ENCODE results near the gene ANTXR1. TPM values are rescaled to one million over a fixed set of nuclear protein-coding genes. Genes with fewer than 3 reads are reported as not detected.

ANTXR1 gene
- total RNA-seq, 1 donor from 2014 or later: 61.1 TPM

DNA sequence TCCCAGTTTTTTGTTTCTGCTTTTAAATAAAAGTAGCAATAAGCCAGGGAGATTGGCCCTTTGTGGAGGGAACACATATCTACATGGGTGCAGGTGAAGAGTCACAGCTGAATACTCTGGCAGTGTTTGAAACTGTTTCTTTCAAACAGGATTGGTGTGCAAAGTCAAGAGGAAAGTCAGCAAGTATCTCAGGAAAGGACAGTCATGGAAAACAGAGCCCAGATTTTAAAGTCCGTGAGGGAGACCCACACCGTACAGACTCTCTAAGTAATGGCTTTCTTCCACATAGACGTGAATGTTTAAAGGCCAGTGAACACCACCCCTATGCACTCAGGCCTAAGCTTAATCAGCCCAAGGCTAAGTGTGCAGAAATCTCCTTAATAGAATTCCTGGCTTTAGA lies 278.7 kb downstream of the ANTXR1 start:
- TF ChIP-seq CTCF (conservative IDR thresholded peaks at IDR 0.05): no peak
- no peaks in the 10 kb centered on the region for H3K9me3 Mint-ChIP-seq
- H3K27ac Mint-ChIP-seq (ENCODE audit: unreplicated experiment): no peak overlapping the region
- H3K36me3 Mint-ChIP-seq (ENCODE audit: low read depth): no peaks in the 10 kb centered on the region
- peaks cover 36% of the 10 kb centered on the region for H3K27me3 Mint-ChIP-seq (ENCODE audit: low read depth)
- no peak for DNase-seq (ENCODE audit: low read depth, low spot score)
- H3K4me1 Mint-ChIP-seq: no peaks in the 10 kb centered on the region
- H3K4me3 Mint-ChIP-seq: no peak overlapping the region

GRCh38 chr2:69292256-69292655 lies 279.3 kb downstream of the ANTXR1 start:
- H3K27me3 Mint-ChIP-seq (ENCODE audit: low read depth): peaks cover 38% of the 10 kb centered on the region
- TF ChIP-seq CTCF (conservative IDR thresholded peaks at IDR 0.05): no peak
- no peak for DNase-seq (ENCODE audit: low read depth, low spot score)
- no peaks in the 10 kb centered on the region for H3K9me3 Mint-ChIP-seq
- H3K4me1 Mint-ChIP-seq: no peaks in the 10 kb centered on the region
- no peak overlapping the region for H3K27ac Mint-ChIP-seq (ENCODE audit: unreplicated experiment)
- no peaks in the 10 kb centered on the region for H3K36me3 Mint-ChIP-seq (ENCODE audit: low read depth)
- H3K4me3 Mint-ChIP-seq: no peak overlapping the region

GRCh38 chr2:69296421-69296820 lies 283.4 kb downstream of the ANTXR1 start:
- DNase-seq (ENCODE audit: low read depth, low spot score): no peak
- H3K27me3 Mint-ChIP-seq (ENCODE audit: low read depth): peaks cover 60% of the 10 kb centered on the region
- no peak overlapping the region for H3K4me3 Mint-ChIP-seq
- no peak overlapping the region for H3K27ac Mint-ChIP-seq (ENCODE audit: unreplicated experiment)
- no peaks in the 10 kb centered on the region for H3K36me3 Mint-ChIP-seq (ENCODE audit: low read depth)
- H3K9me3 Mint-ChIP-seq: no peaks in the 10 kb centered on the region
- TF ChIP-seq CTCF (conservative IDR thresholded peaks at IDR 0.05): no peak
- H3K4me1 Mint-ChIP-seq: no peaks in the 10 kb centered on the region

DNA sequence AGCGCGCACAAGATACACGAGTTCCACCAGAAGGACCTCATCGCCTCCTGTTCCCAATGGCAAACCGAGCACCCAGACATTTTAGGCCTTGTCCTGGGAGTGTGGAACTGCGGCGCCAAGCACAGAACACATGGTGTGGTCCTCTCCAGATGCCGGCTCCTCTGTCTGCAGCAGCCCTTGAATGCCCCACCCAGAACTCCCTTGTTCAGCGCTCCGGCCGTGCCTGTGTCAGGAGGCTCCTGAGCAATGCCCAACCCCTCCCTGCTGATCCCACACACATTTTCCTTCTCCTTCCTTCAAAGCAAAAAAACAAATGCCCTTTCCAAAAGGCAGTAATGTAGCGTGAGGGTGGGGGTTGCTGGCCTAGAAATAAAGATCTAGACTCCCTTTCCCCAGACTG lies 284.2 kb downstream of the ANTXR1 start:
- no peaks in the 10 kb centered on the region for H3K9me3 Mint-ChIP-seq
- no peak overlapping the region for H3K27ac Mint-ChIP-seq (ENCODE audit: unreplicated experiment)
- no peaks in the 10 kb centered on the region for H3K36me3 Mint-ChIP-seq (ENCODE audit: low read depth)
- no peak for TF ChIP-seq CTCF (conservative IDR thresholded peaks at IDR 0.05)
- DNase-seq (ENCODE audit: low read depth, low spot score): no peak
- no peak overlapping the region for H3K4me3 Mint-ChIP-seq
- no peaks in the 10 kb centered on the region for H3K4me1 Mint-ChIP-seq
- peaks cover 61% of the 10 kb centered on the region for H3K27me3 Mint-ChIP-seq (ENCODE audit: low read depth)

- Mint-ChIP-seq H3K9me3 (no peaks in the 10 kb centered on the region), H3K4me3 (no peak overlapping the region), H3K4me1 (no peaks in the 10 kb centered on the region), H3K27ac (ENCODE audit: unreplicated experiment) (no peak overlapping the region), H3K27me3 (ENCODE audit: low read depth) (peaks cover 68% of the 10 kb centered on the region), H3K36me3 (ENCODE audit: low read depth) (no peaks in the 10 kb centered on the region)
- no peak for TF ChIP-seq CTCF (conservative IDR thresholded peaks at IDR 0.05)
- no peak for DNase-seq (ENCODE audit: low read depth, low spot score)
Measured at GRCh38 chr2:69298261-69298660, 285.3 kb downstream of the ANTXR1 start.

DNA sequence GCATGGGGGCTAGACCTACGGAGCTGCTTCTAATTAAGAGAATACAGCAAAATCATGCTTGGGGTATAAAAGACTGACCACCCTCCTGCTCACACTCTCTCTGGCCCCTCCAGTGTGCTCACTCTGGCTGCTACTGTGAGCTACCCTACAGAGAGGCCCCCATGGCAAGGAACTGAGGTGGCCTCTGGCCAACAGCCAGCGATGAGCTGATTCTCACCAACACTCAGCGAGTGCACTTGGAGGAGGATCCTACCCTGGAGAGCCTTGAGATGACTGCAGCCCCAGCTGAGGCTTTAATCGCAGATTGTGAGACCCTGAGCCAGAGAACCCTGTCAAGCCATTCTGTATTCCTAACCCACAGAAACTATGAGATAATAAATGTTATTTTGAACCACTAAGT lies 285.9 kb downstream of the ANTXR1 start:
- Mint-ChIP-seq H3K27me3 (ENCODE audit: low read depth) (peaks cover 73% of the 10 kb centered on the region), H3K36me3 (ENCODE audit: low read depth) (no peaks in the 10 kb centered on the region), H3K4me1 (no peaks in the 10 kb centered on the region), H3K9me3 (no peaks in the 10 kb centered on the region), H3K27ac (ENCODE audit: unreplicated experiment) (no peak overlapping the region), H3K4me3 (no peak overlapping the region)
- no peak for DNase-seq (ENCODE audit: low read depth, low spot score)
- no peak for TF ChIP-seq CTCF (conservative IDR thresholded peaks at IDR 0.05)

Data from neural crest cell (in vitro differentiated cells).